GM06990 (cell line): Measurements from ENCODE around the gene CXXC5.

Source experiments
- DNase-seq: peaks from one replicate; pipeline ENCODE4 v3.0.0-alpha.2; 2011; ENCODE audit not compliant: insufficient read length; ENCODE audit errors: extremely low read depth
- H3K27me3 ChIP-seq: replicated peaks from 2 replicates; pipeline ENCODE4 v1.6.0; 2011; ENCODE audit warnings: low read length; ENCODE audit not compliant: control insufficient read depth, insufficient read depth
- H3K36me3 ChIP-seq: 2 replicates; pipeline ENCODE4 v1.5.1; 2011; ENCODE audit warnings: low read length; ENCODE audit not compliant: control insufficient read depth, insufficient read depth
- H3K4me3 ChIP-seq: replicated peaks from 2 replicates; pipeline ENCODE4 v1.5.1; 2011; ENCODE audit warnings: low read depth, mild to moderate bottlenecking, control low read depth, low read length
- TF ChIP-seq, protein P1 (sequence below): IDR thresholded peaks from 2 replicates; pipeline ENCODE4 v1.5.1; 2011; ENCODE audit warnings: low read length, control low read depth, mild to moderate bottlenecking, inconsistent platforms; ENCODE audit not compliant: insufficient read depth, poor library complexity, severe bottlenecking

CXXC5 gene

DNA sequence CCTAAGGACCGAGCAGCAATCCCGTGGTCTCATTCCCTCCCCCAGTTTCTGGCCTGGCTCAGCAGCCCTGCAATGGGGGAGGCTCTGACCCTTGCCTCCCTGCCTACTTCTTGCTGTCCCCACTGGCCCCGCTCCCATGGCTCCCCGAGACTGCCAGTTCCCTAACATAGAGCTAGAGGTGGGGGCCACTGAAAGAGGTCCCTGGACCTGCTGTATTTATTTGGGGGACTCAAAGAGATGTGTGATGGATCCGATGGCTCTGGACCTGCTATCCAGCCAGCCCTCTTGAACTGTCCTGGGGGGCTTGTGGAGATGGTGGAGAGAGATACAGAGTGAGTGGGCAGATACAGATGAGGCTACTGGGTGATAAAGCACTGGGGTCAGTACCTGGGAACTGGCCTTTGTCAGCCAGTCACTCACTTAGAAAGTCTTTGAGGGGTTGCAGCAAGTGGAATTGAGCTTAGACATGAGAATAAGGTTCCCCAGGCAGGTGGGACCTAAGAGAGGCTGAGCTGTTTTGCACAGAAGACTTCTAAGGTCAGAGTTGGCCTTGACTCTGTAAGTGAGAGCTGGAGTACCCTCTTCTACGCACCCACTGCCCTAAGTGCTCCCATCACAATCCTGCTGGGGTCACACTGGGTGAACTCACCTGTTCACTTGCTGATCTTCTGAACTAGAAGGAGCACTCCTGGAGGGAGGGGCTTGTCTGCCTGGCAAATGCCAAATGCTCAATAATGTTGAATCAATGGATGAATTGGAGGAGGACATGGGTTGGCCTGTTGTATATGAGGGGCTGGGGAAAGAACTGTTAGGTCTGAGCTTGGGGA lies 42.9 kb downstream of the CXXC5 start:
- DNase-seq: no peak
- Histone ChIP-seq H3K4me3 (no peak overlapping the region), H3K36me3 (no peaks in the 10 kb centered on the region), H3K27me3 (no peaks in the 10 kb centered on the region)
- TF ChIP-seq, protein P1, sequence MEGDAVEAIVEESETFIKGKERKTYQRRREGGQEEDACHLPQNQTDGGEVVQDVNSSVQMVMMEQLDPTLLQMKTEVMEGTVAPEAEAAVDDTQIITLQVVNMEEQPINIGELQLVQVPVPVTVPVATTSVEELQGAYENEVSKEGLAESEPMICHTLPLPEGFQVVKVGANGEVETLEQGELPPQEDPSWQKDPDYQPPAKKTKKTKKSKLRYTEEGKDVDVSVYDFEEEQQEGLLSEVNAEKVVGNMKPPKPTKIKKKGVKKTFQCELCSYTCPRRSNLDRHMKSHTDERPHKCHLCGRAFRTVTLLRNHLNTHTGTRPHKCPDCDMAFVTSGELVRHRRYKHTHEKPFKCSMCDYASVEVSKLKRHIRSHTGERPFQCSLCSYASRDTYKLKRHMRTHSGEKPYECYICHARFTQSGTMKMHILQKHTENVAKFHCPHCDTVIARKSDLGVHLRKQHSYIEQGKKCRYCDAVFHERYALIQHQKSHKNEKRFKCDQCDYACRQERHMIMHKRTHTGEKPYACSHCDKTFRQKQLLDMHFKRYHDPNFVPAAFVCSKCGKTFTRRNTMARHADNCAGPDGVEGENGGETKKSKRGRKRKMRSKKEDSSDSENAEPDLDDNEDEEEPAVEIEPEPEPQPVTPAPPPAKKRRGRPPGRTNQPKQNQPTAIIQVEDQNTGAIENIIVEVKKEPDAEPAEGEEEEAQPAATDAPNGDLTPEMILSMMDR: no peak

DNA sequence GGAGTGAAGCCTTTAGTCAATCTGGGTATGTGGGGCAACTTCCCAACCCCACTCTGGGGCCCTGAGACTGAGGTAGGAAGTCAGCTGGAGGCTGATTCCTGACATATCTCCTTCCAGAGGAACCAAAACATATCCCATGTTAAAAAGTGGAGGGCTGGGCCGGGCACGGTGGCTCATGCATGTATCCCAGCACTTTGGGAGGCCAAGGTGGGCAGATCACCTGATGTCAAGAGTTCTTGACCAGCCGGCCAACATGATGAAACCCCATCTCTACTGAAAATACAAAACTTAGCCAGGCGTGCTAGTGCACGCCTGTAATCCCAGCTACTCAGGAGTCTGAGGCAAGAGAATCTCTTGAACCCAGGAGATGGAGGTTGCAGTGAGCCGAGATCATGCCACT lies 44.0 kb downstream of the CXXC5 start:
- no peak for DNase-seq
- H3K36me3 ChIP-seq: no peaks in the 10 kb centered on the region
- H3K4me3 ChIP-seq: no peak overlapping the region
- H3K27me3 ChIP-seq: no peaks in the 10 kb centered on the region
- TF ChIP-seq, protein P1: no peak

DNA sequence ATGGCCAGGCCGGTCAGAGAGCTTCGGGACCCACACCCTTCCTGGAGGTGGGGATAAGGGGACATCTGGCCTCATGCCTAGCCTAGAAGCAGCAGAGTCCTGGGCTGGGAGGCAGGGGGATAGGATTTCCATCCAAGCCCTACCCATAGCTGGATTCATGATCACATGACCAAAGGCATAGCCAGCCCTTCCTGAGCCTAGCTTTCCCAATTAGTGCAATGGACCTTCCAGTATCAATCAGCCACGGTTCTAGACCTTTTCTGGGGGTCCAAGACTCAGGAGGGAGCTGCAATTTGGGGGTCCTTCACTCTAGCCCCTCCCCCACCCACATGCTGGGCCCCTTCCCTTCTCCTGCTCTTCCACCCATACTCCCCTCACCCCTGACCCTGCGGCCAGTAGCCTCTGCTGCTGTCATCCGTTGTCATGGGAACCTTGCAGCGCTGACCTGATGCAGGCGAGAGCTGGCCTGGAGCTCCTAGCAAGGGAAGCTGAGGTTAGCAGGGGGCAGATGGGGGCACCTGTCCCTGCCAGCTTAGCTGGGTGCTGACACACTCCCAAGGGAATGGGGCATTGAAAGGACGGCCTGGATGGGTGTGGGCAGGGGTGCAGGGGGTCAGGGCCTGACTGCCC lies 44.6 kb downstream of the CXXC5 start:
- Histone ChIP-seq H3K36me3 (no peaks in the 10 kb centered on the region), H3K27me3 (no peaks in the 10 kb centered on the region), H3K4me3 (no peak overlapping the region)
- TF ChIP-seq, protein P1: no peak
- DNase-seq: no peak

DNA sequence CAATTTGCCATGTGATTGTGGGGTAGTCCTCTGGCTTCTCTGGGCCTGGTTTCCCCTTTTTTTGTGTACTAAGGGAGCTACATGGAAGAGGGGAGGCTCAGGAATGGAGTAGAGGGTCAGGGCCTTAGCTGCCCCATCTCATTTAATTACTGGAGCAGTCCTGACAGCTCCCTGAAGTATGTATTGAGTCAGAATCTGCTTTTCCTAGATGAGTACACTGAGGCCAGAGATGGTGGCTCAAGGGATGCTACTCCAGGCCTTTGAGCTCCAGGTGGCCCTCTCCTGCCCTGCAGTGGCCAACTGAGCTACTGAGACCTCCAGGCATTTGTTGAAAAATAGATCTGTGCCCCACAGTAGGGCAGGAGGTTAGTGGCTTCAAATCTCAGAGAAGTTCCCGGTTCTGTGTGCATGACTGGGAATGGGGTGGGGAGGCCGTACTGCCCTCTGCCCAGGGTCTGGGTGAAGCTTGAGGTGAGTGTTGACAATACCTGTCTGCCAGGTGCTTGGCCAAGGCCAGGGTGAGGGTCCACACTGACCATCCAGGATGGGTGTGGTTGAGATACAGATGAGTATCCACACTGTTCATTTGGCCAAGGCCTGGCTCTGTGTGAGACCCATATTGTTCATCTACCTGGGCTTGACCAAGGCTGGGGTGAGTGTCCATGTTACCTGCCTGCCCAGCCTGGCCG lies 45.7 kb downstream of the CXXC5 start:
- Histone ChIP-seq H3K4me3 (no peak overlapping the region), H3K27me3 (no peaks in the 10 kb centered on the region), H3K36me3 (no peaks in the 10 kb centered on the region)
- no peak for DNase-seq
- TF ChIP-seq, protein P1: no peak

DNA sequence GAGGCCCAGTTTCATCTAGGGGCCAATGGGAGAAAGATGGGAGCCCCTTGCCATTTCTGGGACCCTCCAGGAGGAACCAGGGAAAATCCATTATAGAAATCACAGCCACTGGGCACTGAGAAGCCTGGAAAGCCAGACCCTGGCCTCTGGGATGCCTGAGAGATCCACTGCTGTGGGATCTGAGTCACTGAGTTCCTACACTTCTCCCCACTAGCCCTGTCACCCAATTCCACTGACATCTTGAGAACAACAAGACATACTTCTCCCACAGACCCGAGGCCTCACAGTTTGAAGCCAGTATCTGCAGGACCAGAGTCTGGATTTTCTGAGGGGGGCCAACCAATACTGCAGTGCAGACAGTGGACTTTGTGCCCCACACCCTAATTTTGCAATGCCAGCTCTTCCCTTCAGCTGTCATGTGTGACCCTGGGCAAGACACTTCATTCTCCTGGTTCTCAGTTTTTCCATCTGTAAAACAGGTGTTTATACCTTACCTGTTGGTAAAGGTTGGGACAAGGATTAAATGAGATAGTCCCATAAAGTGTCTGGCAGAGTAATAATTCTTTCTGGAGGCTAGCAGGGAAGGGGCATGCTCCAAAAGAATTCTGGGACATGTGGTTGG lies 46.5 kb downstream of the CXXC5 start:
- Histone ChIP-seq H3K4me3 (no peak overlapping the region), H3K36me3 (no peaks in the 10 kb centered on the region), H3K27me3 (no peaks in the 10 kb centered on the region)
- no peak for DNase-seq
- TF ChIP-seq, protein P1: no peak
